ENCODE results near the gene PANX2. TPM values are rescaled to one million over a fixed set of nuclear protein-coding genes. Genes with fewer than 3 reads are reported as not detected.
"Not testable (repeated sequence)": the region's sequence is repeated elsewhere in the genome, so short reads cannot be mapped to it uniquely, and the experiment has no call there.

PANX2 gene
- total and polyA plus RNA-seq, 2 experiments from 2014 or later = 0.44 to 2.1 TPM

GRCh38 chr22:50144005-50144614 lies 26.4 kb upstream of the PANX2 start:
- no peak for TF ChIP-seq EZH2phosphoT487 (IDR thresholded peaks at IDR 0.05; ENCODE audit: low read depth, severe bottlenecking, unreplicated experiment)
- TF ChIP-seq EZH2 (IDR thresholded peaks at IDR 0.05; ENCODE audit: borderline replicate concordance) = no peak
- TF ChIP-seq CTCF (IDR thresholded peaks at IDR 0.05; ENCODE audit: poor library complexity) = no peak
- 90% methylated on average over 18 of the region's 18 CpGs for WGBS (ENCODE audit: low lambda C conversion rate, missing lambda C conversion rate)
- H3K27me3 ChIP-seq = no peaks in the 10 kb centered on the region

GRCh38 chr22:50145721-50146438 lies 24.7 kb upstream of the PANX2 start:
- Histone ChIP-seq H3K79me2 (no peaks in the 10 kb centered on the region), H3K9me2 (replicated peaks; ENCODE audit: insufficient read depth) (no peaks in the 10 kb centered on the region), H3K36me3 (replicated peaks; ENCODE audit: insufficient read depth, low read depth) (no peaks in the 10 kb centered on the region), H4K20me1 (ENCODE audit: insufficient read depth, poor library complexity, severe bottlenecking) (no peaks in the 10 kb centered on the region), H3K4me2 (no peak overlapping the region), H3K27me3 (no peaks in the 10 kb centered on the region), H3K4me3 (no peak overlapping the region), H3K4me1 (ENCODE audit: insufficient read depth) (peaks cover 24% of the 10 kb centered on the region), H3K9me3 (ENCODE audit: low read depth) (no peaks in the 10 kb centered on the region), H2AFZ (no peak overlapping the region), H3K27ac (no peak overlapping the region)
- no peak for TF ChIP-seq EZH2phosphoT487 (IDR thresholded peaks at IDR 0.05; ENCODE audit: low read depth, severe bottlenecking, unreplicated experiment)
- DNase-seq (ENCODE audit: low spot score) = no peak
- WGBS (ENCODE audit: low lambda C conversion rate, missing lambda C conversion rate) = 61% methylated on average over 20 of the region's 25 CpGs

More at GRCh38 chr22:50144005-50144614, 26.4 kb upstream of the PANX2 start:
- Histone ChIP-seq H3K4me3 (no peak overlapping the region), H3K9me2 (replicated peaks; ENCODE audit: insufficient read depth) (no peaks in the 10 kb centered on the region), H3K27ac (no peak overlapping the region), H3K4me2 (no peak overlapping the region), H4K20me1 (ENCODE audit: insufficient read depth, poor library complexity, severe bottlenecking) (no peaks in the 10 kb centered on the region), H3K9me3 (ENCODE audit: low read depth) (no peaks in the 10 kb centered on the region), H3K36me3 (replicated peaks; ENCODE audit: insufficient read depth, low read depth) (no peaks in the 10 kb centered on the region), H3K79me2 (no peaks in the 10 kb centered on the region), H3K4me1 (ENCODE audit: insufficient read depth) (peaks cover 24% of the 10 kb centered on the region), H2AFZ (no peak overlapping the region)
- DNase-seq (ENCODE audit: low spot score) = no peak

- Histone ChIP-seq H3K9me2 (replicated peaks; ENCODE audit: insufficient read depth) (no peaks in the 10 kb centered on the region), H3K4me1 (ENCODE audit: insufficient read depth) (peaks cover 24% of the 10 kb centered on the region), H3K27ac (no peak overlapping the region), H2AFZ (no peak overlapping the region), H3K9me3 (ENCODE audit: low read depth) (no peaks in the 10 kb centered on the region), H3K27me3 (no peaks in the 10 kb centered on the region), H3K4me2 (no peak overlapping the region), H3K4me3 (no peak overlapping the region), H3K36me3 (replicated peaks; ENCODE audit: insufficient read depth, low read depth) (no peaks in the 10 kb centered on the region), H3K79me2 (no peaks in the 10 kb centered on the region), H4K20me1 (ENCODE audit: insufficient read depth, poor library complexity, severe bottlenecking) (no peaks in the 10 kb centered on the region)
- peak; percentile 68 for DNase-seq (ENCODE audit: low spot score)
- TF ChIP-seq CTCF (IDR thresholded peaks at IDR 0.05; ENCODE audit: poor library complexity) (peak; percentile 66), EZH2phosphoT487 (IDR thresholded peaks at IDR 0.05; ENCODE audit: low read depth, severe bottlenecking, unreplicated experiment) (no peak), EZH2 (IDR thresholded peaks at IDR 0.05; ENCODE audit: borderline replicate concordance) (no peak)
- WGBS (ENCODE audit: low lambda C conversion rate, missing lambda C conversion rate) = 58% methylated on average over 26 of the region's 27 CpGs
Observed at GRCh38 chr22:50146439-50147238, 23.9 kb upstream of the PANX2 start.

- WGBS (ENCODE audit: low lambda C conversion rate, missing lambda C conversion rate) = 73% methylated on average over 15 of the region's 26 CpGs
- H3K27ac ChIP-seq; H3K36me3 ChIP-seq (replicated peaks; ENCODE audit: insufficient read depth, low read depth); H3K9me2 ChIP-seq (replicated peaks; ENCODE audit: insufficient read depth); H4K20me1 ChIP-seq (ENCODE audit: insufficient read depth, poor library complexity, severe bottlenecking); DNase-seq (ENCODE audit: low spot score); H2AFZ ChIP-seq; H3K27me3 ChIP-seq; H3K79me2 ChIP-seq; H3K9me3 ChIP-seq (ENCODE audit: low read depth); H3K4me3 ChIP-seq: not testable (repeated sequence)
- H3K4me1 ChIP-seq (ENCODE audit: insufficient read depth) = peaks cover 17% of the 10 kb centered on the region
- peak overlapping the region; percentile 33 for H3K4me2 ChIP-seq
Observed at GRCh38 chr22:50147258-50148165, 23.0 kb upstream of the PANX2 start.
